ENCODE results near the gene DERL3.

Gene DERL3

GRCh38 chr22:23786752-23787599, 51.8 kb downstream of the DERL3 start, which contains the start of gene SMARCB1:
Gene SMARCB1 (plus strand): TSS chr22:23786966. CDS start chr22:23787170, 204 bp downstream.
- TF ChIP-seq, protein P1, sequence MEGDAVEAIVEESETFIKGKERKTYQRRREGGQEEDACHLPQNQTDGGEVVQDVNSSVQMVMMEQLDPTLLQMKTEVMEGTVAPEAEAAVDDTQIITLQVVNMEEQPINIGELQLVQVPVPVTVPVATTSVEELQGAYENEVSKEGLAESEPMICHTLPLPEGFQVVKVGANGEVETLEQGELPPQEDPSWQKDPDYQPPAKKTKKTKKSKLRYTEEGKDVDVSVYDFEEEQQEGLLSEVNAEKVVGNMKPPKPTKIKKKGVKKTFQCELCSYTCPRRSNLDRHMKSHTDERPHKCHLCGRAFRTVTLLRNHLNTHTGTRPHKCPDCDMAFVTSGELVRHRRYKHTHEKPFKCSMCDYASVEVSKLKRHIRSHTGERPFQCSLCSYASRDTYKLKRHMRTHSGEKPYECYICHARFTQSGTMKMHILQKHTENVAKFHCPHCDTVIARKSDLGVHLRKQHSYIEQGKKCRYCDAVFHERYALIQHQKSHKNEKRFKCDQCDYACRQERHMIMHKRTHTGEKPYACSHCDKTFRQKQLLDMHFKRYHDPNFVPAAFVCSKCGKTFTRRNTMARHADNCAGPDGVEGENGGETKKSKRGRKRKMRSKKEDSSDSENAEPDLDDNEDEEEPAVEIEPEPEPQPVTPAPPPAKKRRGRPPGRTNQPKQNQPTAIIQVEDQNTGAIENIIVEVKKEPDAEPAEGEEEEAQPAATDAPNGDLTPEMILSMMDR (IDR thresholded peaks at IDR 0.05; ENCODE audit: borderline replicate concordance, control extremely low read depth, extremely low read depth, insufficient read depth, missing control alignments): no peak
- DNase-seq (ENCODE audit: low spot score): peak; percentile 97
- in situ Hi-C loops (cut with MboI; ENCODE audit: low sequenced_read_pairs, unreplicated experiment): no loop called here

GRCh38 chr22:23786261-23786710, 52.5 kb downstream of the DERL3 start:
- TF ChIP-seq, protein P1 (IDR thresholded peaks at IDR 0.05; ENCODE audit: borderline replicate concordance, control extremely low read depth, extremely low read depth, insufficient read depth, missing control alignments): no peak
- DNase-seq (ENCODE audit: low spot score): no peak
- in situ Hi-C loops (cut with MboI; ENCODE audit: low sequenced_read_pairs, unreplicated experiment): no loop called here

Measured in GM13976 (cell line).